GM20431 (cell line): ENCODE data around the gene CCDC90B.
"Not testable (repeated sequence)": the region's sequence is repeated elsewhere in the genome, so short reads cannot be mapped to it uniquely, and the experiment has no call there.

Experiments
- in situ Hi-C: fragments of 300-500 bp; cut with MseI, MboI; formaldehyde crosslinking; loops from one replicate; pipeline ENCODE4 v1.15.0; 2020; ENCODE audit warnings: low sequenced_read_pairs; ENCODE audit not compliant: unreplicated experiment

Gene CCDC90B, protein sequence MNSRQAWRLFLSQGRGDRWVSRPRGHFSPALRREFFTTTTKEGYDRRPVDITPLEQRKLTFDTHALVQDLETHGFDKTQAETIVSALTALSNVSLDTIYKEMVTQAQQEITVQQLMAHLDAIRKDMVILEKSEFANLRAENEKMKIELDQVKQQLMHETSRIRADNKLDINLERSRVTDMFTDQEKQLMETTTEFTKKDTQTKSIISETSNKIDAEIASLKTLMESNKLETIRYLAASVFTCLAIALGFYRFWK

DNA sequence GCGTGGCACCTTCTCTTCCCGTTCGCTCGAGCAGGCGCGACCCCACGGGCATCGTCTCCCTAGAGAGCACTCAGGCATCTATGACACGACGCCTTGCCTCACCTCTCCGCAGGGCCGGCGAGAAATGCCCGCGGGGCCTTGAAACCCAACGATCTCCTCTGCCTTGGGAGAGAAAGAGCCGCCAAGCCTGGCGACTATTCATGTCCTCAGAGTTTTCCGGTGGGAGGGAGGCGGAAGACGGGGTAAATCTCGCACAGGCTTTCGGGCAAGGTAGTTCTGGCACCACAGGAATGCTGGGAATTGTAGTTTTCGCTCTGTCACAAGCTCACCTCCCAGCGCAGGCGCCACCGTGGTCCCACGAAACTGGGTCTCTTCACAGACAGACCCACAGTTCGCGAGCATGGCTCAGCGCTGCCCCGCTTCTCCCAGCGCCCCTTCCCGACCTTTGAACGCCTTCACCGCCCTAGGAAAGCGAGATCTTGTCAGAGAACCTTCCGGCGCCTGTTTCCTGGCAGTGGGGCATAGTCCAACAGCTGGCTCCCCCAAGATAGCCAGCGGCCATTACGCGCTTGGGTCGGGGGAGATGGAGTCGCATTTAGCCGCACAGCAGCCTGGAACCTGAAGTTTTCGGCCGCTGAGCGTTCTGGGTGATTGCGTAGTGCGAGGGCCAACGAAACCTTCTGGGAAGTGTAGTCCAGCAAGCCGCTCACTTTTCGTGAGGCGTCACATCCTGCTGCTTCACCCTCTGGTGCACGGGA, at the start of gene CCDC90B:
Gene CCDC90B, minus strand, starts transcription at position 597 of the 758 bp plus-strand sequence. Its CDS starts 395 bp downstream, at position 202.
- in situ Hi-C loops: no loop called here

DNA sequence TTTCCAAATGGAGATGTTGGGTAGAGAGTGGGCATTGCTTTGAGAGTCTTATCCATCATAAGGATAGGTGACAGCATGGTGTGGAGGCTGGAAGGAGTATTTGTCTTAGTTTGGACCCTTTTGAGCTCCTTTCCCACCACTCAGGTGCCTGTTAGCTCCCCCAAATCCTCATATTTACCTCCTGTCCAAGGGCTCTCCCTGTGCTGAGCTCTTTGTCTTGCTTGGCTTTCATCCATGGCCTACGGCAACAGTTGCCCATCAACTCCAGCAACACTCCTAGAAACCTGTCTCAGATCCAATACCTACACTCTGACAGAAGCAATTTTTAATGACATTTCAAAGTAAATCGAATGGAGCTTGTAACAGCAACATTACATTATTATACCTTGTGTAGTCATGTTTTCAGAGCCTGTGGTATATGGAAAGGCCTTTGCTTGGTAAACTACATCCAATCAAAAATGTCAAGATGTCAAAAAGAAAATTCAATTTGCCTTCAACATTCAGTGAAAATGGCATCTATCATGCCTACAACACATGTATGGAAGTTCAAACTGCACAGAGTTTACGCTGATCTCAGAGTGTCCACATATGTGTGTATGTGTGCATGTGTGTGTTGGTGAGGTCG, 49.4 kb upstream of the CCDC90B start:
- in situ Hi-C loops: no loop called here

DNA sequence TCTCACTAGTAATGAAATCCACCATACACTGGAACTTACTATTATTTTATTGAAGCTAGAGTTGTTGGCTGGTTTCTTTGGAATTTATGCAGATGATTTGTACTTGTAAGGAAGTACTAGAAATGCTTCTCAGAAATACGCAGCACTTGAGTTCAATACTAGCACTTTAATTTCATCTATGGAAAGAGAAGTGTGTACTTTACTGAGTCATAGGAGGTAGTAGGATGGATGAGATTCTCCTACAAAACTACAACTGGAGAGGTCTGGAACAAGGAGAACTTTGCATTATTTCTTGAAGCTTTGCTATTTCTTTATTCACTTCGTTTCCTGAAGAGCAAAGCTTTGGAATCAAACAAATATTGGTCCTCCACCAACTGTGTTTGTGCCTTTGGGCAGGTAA, 44.1 kb upstream of the CCDC90B start:
- in situ Hi-C loops: no loop called here

DNA sequence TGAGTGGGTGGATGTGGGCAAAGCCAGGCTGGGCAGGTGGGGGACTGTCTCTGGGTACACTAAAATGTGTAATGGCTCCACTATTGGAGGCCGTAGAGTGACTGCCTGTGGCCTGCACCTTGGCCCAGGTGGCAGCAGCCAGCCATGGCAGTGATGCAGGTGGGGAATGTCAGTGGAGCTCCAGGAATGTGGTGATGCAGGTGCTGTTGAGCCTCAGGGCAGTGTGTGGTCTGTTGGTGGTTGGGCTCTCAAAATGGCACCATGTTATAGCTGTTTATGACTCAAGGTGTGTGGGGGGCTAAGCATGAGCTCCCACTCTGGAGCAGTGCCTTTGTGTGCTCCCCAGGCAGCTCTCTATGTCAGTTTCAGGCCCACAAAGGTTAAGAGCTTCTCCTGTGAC, 40.2 kb upstream of the CCDC90B start:
- in situ Hi-C loops: no loop called here

DNA sequence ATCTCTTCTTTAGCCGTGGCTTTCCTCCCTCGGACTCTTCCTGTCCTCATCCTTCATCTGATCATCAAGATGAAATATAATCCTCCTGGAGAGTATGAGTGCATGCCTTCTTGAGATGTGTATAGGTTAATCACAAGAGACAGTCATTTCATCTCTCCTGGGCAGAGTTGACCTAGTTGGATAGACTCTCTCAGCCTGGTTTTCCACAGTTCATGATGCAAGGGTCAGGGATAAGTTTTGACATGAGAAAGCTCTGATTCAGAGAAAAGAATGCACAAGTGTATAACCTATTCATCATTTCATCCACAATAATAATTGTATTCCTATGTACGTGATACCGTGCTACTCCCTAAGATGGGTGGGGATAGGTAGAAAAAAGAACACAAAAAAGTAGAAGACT, 33.2 kb upstream of the CCDC90B start:
- in situ Hi-C loops: no loop called here

DNA sequence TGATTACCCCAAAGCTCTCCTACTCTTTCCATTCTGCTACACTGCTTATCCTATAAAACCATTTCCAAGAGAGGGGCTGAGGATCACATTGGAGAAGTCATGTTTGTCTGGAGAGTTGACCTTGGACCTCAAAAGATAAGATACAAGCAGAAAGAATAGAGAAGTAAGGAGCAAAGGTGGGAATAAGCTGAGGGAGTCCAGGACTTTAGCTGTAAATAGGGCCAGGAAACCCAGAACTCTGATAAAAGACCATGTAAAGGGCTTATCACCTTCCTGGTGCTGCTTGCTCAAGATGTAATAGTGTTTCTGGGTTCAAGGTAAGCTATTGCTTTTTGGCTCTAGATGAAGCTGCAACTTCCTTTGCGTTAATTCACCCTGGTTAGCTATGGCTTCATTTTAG, 32.8 kb upstream of the CCDC90B start:
- in situ Hi-C loops: no loop called here

DNA sequence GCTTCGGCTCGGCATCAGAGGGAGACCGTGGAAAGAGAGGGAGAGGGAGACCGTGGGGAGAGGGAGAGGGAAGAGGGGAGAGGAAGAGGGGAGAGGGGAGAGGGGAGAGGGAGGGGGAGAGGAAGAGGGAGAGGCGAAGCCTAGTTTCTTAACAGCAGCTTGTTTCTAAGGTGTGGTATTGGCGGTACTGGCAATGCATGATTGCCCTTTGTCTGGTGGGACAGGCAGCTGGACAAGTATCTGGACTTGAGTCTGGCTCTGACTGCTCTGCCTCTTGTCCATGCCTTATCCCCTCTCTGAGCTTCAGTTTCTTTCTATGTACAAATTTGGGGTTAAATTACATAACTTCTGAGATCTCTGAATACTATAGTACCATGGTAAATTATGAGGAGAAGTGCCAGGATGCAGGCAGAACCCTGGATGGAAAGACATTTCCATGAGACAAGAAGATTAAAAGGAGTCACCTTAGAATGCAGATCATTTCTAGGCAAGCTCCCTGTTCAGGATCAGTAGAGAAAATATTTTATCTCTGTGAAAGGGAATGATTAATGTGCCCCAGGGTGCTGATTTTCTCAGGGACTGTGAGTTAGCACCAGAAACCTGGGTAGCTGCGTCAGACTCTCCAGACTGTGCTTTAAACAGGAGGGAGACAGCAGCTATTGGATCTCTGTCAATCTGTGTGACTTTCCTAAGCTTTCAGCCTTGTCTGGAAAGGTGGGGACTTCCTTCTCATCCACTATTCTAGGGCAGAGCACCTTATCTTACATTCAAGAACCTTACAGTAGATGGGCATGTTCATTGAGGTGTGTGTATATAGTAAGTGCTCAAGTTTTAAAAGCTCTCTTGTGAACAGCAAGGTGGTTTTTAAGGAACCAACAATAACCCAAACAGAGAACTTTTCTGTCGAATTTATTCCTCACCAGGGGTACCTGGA, 31.9 kb upstream of the CCDC90B start:
- in situ Hi-C loops: no loop called here

DNA sequence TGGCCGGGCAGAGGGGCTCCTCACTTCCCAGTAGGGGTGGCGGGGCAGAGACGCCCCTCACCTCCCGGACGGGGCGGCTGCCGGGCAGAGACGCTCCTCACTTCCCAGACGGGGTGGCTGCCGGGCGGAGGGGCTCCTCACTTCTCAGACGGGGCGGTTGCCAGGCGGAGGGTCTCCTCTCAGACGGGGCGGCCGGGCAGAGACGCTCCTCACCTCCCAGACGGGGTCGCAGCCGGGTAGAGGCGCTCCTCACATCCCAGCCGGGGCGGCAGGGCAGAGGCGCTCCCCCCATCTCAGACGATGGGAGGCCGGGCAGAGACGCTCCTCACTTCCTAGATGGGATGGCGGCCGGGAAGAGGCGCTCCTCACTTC, 30.7 kb upstream of the CCDC90B start:
- in situ Hi-C loops: not testable (repeated sequence)

DNA sequence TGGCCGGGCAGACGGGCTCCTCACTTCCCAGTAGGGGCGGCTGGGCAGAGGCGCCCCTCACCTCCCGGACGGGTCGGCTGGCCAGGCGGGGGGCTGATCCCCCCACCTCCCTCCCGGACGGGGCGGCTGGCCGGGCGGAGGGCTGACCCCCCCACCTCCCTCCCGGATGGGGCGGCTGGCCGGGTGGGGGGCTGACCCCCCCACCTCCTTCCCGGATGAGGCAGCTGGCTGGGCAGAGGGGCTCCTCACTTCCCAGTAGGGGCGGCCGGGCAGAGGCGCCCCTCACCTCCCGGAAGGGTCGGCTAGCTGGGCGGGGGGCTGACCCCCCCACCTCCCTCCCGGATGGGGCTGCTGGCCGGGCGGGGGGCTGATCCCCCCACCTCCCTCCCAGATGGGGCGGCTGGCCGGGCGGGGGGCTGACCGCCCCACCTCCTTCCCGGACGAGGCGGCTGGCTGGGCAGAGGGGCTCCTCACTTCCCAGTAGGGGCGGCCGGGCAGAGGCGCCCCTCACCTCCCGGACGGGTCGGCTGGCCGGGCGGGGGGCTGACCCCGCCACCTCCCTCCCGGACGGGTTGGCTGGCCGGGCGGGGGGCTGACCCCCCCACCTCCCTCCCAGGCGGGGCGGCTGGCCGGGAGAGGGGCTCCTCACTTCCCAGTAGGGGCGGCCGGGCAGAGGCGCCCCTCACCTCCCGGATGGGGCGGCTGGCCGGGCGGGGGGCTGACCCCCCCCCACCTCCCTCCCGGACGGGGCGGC, 30.2 kb upstream of the CCDC90B start:
- in situ Hi-C loops: not testable (repeated sequence)

DNA sequence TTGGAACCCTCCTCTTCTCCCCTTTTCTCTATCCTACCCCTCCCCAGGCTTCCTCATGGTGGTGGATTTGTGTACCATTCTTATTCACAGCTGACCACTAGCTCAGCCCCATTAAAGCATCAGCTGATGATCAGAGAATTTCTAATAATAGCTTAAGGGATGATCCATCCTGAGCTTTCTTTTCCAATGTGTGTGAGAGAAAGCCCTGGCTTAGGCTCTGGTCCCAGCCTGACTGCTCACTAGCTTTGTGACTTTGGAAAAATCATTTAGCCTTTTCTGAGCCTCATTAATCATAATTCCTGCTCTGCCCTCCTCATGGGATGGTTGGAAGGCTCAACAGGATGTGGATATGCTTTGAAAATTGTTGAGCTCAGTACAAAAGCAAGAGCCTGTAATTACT, 26.3 kb upstream of the CCDC90B start:
- in situ Hi-C loops: no loop called here

DNA sequence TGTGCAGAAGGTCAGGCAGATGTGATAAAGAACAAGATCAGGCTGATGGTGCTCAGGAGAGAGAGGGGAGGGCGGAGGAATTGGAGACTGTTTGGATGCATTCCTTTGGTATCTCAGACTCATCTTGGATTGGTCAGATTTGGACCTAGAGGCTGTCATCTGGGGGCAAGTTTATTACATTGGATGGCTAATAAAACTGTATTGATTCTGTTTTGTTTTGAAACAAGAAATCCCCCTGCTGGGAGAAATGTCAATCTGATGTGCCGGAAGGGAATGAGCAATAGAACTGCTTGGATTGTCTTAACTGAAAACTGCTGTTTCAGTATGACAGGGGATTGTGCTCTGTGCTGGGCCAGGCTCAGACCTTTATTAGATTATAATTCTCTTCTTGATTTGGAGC, 25.5 kb upstream of the CCDC90B start:
- in situ Hi-C loops: no loop called here

DNA sequence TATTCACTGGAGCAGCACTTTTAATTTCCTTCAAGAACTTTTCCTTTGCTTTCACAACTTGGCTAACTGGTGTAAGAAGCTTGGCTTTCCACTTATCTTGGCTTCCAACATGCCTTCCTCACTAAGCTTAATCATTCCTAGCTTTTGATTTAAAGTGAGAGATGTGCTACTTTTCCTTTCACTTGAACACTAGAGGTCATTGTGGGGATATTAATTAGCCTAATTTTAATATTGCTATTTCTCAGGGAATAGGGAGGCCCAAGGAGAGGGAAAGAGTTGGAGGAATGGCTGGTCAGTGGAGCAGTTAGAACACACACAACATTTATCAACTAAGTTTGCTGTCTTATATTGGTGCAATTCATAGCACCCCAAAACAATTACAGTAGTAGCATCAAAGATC, 24.6 kb upstream of the CCDC90B start:
- in situ Hi-C loops: no loop called here

DNA sequence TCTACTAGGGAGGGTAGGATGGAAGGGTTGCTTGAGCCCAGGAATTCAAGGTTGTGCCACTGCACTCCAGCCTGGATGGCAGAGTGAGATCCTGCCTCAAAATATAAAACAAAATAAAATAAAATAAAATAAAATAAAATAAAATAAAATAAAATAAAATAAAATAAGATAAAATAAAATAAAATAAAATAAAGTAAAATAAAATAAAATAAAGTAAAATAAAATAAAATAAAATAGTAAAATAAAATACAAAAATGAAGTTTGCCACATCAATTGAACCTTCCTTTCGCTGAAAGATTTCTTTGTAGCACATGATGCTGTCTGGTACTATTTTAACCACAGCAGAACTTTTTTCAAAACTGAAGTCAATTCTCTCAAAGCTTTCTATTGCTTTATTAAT, 22.4 kb upstream of the CCDC90B start:
- in situ Hi-C loops: not testable (repeated sequence)

DNA sequence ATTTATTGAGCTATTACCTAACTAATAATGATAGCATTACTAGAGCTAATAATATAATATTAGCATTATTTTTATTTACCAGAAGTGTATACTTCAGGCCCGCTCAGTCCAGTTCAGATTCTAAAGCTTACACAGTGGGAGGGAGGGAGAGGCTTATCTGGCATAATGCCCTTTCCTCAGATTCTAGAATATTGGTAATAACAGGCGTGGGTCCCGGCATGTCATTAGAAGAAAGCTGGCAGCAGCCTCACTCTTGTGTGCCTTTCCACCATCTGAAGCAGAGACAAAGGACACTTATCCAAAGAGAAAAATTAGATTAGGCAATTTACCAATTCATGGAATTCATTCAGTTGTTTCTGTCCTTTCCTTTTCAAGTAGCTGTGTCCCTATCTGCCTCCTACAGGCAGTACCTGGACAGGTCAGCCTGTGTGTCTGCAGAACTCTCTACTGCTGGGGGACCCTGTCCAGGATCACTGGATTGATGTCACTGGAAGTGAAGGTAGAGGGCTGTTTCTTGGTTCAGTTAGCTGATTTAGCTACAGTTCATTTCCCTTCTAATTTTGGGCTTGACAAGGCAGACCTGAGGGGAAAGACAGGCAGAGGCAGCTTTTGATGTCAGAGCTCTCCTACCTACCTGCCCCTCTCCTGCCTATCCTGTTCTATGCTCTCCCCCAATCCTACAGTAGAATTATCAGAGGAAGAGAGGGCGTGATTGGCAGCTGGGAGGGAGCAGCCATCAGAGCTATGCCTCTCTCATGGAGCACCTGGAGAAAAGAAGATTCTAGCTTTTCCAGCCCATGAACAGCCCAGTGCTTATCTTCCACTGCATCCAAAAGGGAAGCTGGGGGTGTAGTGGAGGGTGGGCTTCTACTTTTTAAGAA, 20.3 kb upstream of the CCDC90B start:
- in situ Hi-C loops: no loop called here

DNA sequence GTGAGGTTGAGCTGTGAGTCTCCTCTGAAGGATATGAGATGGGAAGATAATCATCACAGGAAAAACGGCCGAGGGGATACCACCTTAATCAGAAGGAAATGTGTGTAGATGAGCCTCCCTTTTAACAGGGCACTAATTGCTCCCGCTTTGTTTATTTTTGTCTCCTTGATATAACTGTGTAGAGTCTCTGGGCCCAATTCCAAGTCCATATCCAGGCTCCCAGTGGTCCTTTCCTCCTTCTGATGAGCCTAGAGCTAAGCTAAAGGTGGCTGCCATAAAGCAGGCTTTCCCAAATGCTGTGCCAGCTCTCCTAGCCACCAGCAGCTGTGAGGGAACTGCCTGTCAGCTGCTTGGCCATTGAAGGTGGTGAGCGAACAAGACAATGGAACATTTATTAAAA, 17.1 kb upstream of the CCDC90B start:
- in situ Hi-C loops: no loop called here

DNA sequence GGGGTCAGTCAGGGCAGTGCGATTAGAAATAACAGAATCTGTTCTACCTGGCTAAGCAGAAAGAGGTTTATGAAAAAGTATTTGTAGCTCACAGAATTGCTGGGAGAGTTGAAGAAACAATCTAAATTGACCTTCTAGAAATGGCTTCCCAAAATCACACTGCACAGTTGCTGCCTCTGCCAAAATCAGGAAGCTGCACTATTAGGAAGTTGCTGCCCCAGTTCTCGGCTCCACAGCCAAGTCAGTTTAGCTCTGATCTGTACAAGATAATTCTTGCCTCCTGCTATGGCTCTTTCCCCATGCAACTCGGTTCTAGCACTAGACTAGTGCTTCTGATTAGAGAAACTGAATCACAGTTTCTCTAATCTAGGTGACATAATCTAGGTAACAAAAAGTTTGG, 16.0 kb upstream of the CCDC90B start:
- in situ Hi-C loops: no loop called here

DNA sequence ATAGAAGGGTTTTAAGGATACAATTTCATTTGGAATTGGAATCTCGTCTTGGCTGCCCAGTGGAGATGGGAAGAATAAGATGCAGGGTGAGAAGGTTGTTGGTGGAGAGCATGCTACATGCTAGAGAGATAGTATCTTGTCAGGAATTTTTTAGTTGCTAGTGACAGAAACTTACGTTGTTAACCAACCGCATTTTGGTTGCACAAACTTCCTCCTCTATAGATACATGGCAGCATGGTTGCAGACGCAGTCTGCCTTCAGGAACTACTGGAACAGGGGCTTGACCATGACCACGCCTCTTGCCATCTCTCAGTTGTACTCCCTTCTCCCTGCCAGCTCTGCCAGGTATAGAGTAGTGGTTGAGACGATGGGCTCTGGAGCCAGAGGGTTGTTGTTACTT, 13.5 kb upstream of the CCDC90B start:
- in situ Hi-C loops: no loop called here

DNA sequence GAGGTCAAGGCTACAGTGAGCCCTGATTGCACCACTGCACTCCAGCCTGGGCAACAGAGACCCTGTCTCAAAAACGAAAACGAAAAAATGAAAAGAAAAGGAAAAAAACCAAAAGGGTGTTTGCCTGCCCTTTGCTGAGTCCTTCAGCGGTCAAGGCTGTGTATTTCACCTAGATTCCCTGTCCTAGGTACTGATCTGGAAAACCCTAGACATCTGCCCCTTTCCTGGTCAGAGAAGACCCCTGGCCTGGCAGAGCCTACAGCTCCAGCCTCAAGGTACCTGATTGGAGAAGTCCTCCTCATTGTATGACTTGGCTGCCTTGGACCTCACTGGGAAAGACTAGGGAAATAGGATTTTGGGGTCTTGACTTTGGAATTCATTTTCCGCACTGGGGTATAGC, 8.0 kb upstream of the CCDC90B start:
- in situ Hi-C loops: no loop called here

DNA sequence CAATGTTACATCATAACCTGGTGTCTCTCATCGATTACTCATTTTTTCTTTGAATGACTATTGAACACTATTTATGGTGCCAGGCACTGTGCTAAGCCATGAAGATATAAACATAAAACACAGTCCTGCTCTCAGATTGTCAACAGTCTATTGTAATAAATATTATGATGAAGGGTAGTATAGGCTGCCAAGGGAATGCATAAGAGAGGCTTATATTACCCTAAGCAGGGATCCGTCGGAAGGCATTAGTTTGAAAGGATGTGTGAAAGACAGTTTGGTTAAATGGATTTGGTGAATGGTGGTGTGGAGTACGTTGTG, 7.2 kb upstream of the CCDC90B start:
- in situ Hi-C loops: no loop called here
